ENCODE data around the gene DCLK1. TPM values are rescaled to one million over a fixed set of nuclear protein-coding genes. Genes with fewer than 3 reads are reported as not detected.
"Not testable (repeated sequence)": the region's sequence is repeated elsewhere in the genome, so short reads cannot be mapped to it uniquely, and the experiment has no call there.

Gene DCLK1
- total RNA-seq, 4 donors from 2014 or later, result 21.3 to 63.8 (median 40.9) TPM

GRCh38 chr13:36082396-36082795 lies 48.8 kb downstream of the DCLK1 start:
- no peak for TF ChIP-seq CTCF (IDR thresholded peaks at IDR 0.05)
- TF ChIP-seq POLR2A (IDR thresholded peaks at IDR 0.05), result no peak
- TF ChIP-seq EP300 (IDR thresholded peaks at IDR 0.05), result no peak
- no peaks in the 10 kb centered on the region for H3K9me3 ChIP-seq
- no peaks in the 10 kb centered on the region for H3K36me3 ChIP-seq
- H3K27me3 ChIP-seq, result no peaks in the 10 kb centered on the region
- H3K4me1 ChIP-seq, result no peaks in the 10 kb centered on the region
- no peak for DNase-seq (ENCODE audit: low spot score in 2 of 2)
- WGBS, 2 donors, result 74 to 79% methylated on average over 2 of the region's 2 CpGs
- no peak overlapping the region for H3K4me3 ChIP-seq
- H3K27ac ChIP-seq, result no peak overlapping the region

- H3K4me1 ChIP-seq, result peaks cover 0 to 4% (median 0%) of the 10 kb centered on the region in 4 donors
- no peaks in the 10 kb centered on the region for H3K9me3 ChIP-seq
- H3K27me3 ChIP-seq, result no peaks in the 10 kb centered on the region
- H3K4me3 ChIP-seq, result no peak overlapping the region
- DNase-seq (ENCODE audit: low spot score in 2 of 2), result no peak
- TF ChIP-seq POLR2A (IDR thresholded peaks at IDR 0.05), result no peak
- TF ChIP-seq EP300 (IDR thresholded peaks at IDR 0.05), result no peak
- no peak for TF ChIP-seq CTCF (IDR thresholded peaks at IDR 0.05)
- no peaks in the 10 kb centered on the region for H3K36me3 ChIP-seq
- no peak overlapping the region for H3K27ac ChIP-seq
Observed at GRCh38 chr13:36076211-36076610, 55.0 kb downstream of the DCLK1 start.

- Histone ChIP-seq H3K9me3 (no peaks in the 10 kb centered on the region), H3K4me1 (peaks cover 0 to 4% (median 0%) of the 10 kb centered on the region in 4 donors)
- 26 to 35% methylated on average over 3 of the region's 3 CpGs for WGBS, 2 donors
Observed at GRCh38 chr13:36074659-36075058, 56.5 kb downstream of the DCLK1 start.

GRCh38 chr13:36072152-36072935 lies 58.8 kb downstream of the DCLK1 start:
- Histone ChIP-seq H3K27ac (no peak overlapping the region), H3K4me1 (peaks cover 0 to 8% (median 0%) of the 10 kb centered on the region in 4 donors), H3K36me3 (no peaks in the 10 kb centered on the region), H3K9me3 (no peaks in the 10 kb centered on the region), H3K27me3 (no peaks in the 10 kb centered on the region), H3K4me3 (no peak overlapping the region)
- TF ChIP-seq EP300 (IDR thresholded peaks at IDR 0.05) (no peak), POLR2A (IDR thresholded peaks at IDR 0.05) (no peak), CTCF (IDR thresholded peaks at IDR 0.05) (no peak)
- no peak for DNase-seq (ENCODE audit: low spot score in 2 of 2)
- WGBS, 2 donors, result 49 to 51% methylated on average over 4 of the region's 4 CpGs

More at GRCh38 chr13:36074659-36075058, 56.5 kb downstream of the DCLK1 start:
- Histone ChIP-seq H3K27ac (no peak overlapping the region), H3K4me3 (no peak overlapping the region), H3K27me3 (no peaks in the 10 kb centered on the region), H3K36me3 (no peaks in the 10 kb centered on the region)
- TF ChIP-seq POLR2A (IDR thresholded peaks at IDR 0.05) (no peak), CTCF (IDR thresholded peaks at IDR 0.05) (no peak), EP300 (IDR thresholded peaks at IDR 0.05) (no peak)
- no peak for DNase-seq (ENCODE audit: low spot score in 2 of 2)

GRCh38 chr13:36070504-36071192 lies 60.5 kb downstream of the DCLK1 start:
- not testable (repeated sequence) for H3K4me1 ChIP-seq, H3K27me3 ChIP-seq, H3K36me3 ChIP-seq, H3K9me3 ChIP-seq
- DNase-seq (ENCODE audit: low spot score in 2 of 2), result peak; percentile 28 to 45
- peak in 1 of 2 donors; percentile 38 for TF ChIP-seq EP300 (IDR thresholded peaks at IDR 0.05)
- WGBS, 2 donors, result 78 to 79% methylated on average over 12 of the region's 12 CpGs
- peak overlapping the region; percentile 22 to 79 (median 51) for H3K27ac ChIP-seq
- H3K4me3 ChIP-seq, result peak overlapping the region in 1 of 4 donors; percentile 8

All from tibial nerve (tissue), 4 donors.